Fibroblast of lung (primary cell): ENCODE results near the gene PPP1R3F. TPM values are rescaled to one million over a fixed set of nuclear protein-coding genes. Genes with fewer than 3 reads are reported as not detected.

Source experiments
- DNase-seq, 2 donors: peaks; one replicate each; pipeline versions ENCODE4 v3.0.0 to v3.0.0-alpha.2; 2010; ENCODE audit warnings: low read depth in 2 of 2
- H2AFZ ChIP-seq: 2 replicates; pipeline ENCODE4 v1.5.1; 2012; ENCODE audit warnings: low read length, control low read depth, inconsistent platforms
- H3K27ac ChIP-seq: 2 replicates; pipeline ENCODE4 v1.5.1; 2011; ENCODE audit warnings: low read length, control low read depth; ENCODE audit not compliant: insufficient read depth
- H3K27me3 ChIP-seq: 2 replicates; pipeline ENCODE4 v1.5.1; 2011; ENCODE audit warnings: mild to moderate bottlenecking, low read length; ENCODE audit not compliant: control insufficient read depth, insufficient read depth
- H3K36me3 ChIP-seq: 2 replicates; pipeline ENCODE4 v1.5.1; 2011; ENCODE audit warnings: low read length; ENCODE audit not compliant: control insufficient read depth, insufficient read depth
- H3K4me1 ChIP-seq: 2 replicates; pipeline ENCODE4 v1.5.1; 2011; ENCODE audit warnings: low read length; ENCODE audit not compliant: control insufficient read depth, insufficient read depth; ENCODE audit errors: extremely low read depth
- H3K4me2 ChIP-seq: 2 replicates; pipeline ENCODE4 v1.5.1; 2011; ENCODE audit warnings: low read length, control low read depth; ENCODE audit not compliant: insufficient read depth; ENCODE audit errors: extremely low read depth
- H3K4me3 ChIP-seq, 4 experiments: fragments of 200-600 bp in 1 of 4; sonication (generic) in 1 of 4; replicated peaks in 1 of 4; 2 replicates each; pipeline ENCODE4 v1.5.1; 2011 to 2016; ENCODE audit warnings: low read length in 4 of 4, low read depth in 3 of 4, mild to moderate bottlenecking in 3 of 4, control low read depth in 2 of 4, inconsistent platforms in 1 of 4, mixed read lengths in 1 of 4; ENCODE audit not compliant: insufficient read depth in 1 of 4; ENCODE audit errors: control extremely low read depth in 1 of 4
- H3K79me2 ChIP-seq: 2 replicates; pipeline ENCODE4 v1.5.1; 2012; ENCODE audit warnings: mild to moderate bottlenecking, low read length, inconsistent platforms; ENCODE audit not compliant: control insufficient read depth, insufficient read depth
- H3K9ac ChIP-seq: 2 replicates; pipeline ENCODE4 v1.5.1; 2011; ENCODE audit warnings: mild to moderate bottlenecking, low read length, control low read depth; ENCODE audit not compliant: insufficient read depth
- H3K9me3 ChIP-seq: 2 replicates; pipeline ENCODE4 v1.5.1; 2012; ENCODE audit warnings: low read depth, low read length; ENCODE audit not compliant: control insufficient read depth, insufficient read depth
- H4K20me1 ChIP-seq: 2 replicates; pipeline ENCODE4 v1.5.1; 2011; ENCODE audit warnings: low read length; ENCODE audit not compliant: control insufficient read depth, insufficient read depth; ENCODE audit errors: extremely low read depth
- CTCF ChIP-seq, 2 donors: IDR thresholded peaks in 1 of 2; conservative IDR thresholded peaks in 1 of 2; 1 replicate in 1 of 2; 2 replicates in 1 of 2; pipeline ENCODE4 v1.5.1; 2011 to 2012; ENCODE audit warnings: low read length in 2 of 2, control low read depth in 1 of 2, inconsistent platforms in 1 of 2, low read depth in 1 of 2, mild to moderate bottlenecking in 1 of 2
- EZH2 ChIP-seq: IDR thresholded peaks from 2 replicates; pipeline ENCODE4 v1.5.1; 2012; ENCODE audit warnings: low read length, control low read depth, mild to moderate bottlenecking; ENCODE audit errors: missing control alignments
- polyA plus RNA-seq, 2 donors: library from polyadenylated mRNA; depleted of rRNA in 1 of 2; stranded (reverse) in 1 of 2; unstranded in 1 of 2; fragments of >200 nt; gene quantifications; 2 replicates each; pipeline ENCODE4 v1.2.1, GENCODE V29; 2011 to 2012; ENCODE audit warnings: missing spikeins in 1 of 2
- total RNA-seq: library from RNA; depleted of rRNA; stranded (reverse); fragments of >200 nt; gene quantifications from 2 replicates; pipeline ENCODE4 v1.2.1, GENCODE V29; 2014

PPP1R3F gene
- total and polyA plus RNA-seq, 2 donors (not counting 1 experiment from before 2014, with no cell fraction given): 0.93 to 6.8 TPM

DNA sequence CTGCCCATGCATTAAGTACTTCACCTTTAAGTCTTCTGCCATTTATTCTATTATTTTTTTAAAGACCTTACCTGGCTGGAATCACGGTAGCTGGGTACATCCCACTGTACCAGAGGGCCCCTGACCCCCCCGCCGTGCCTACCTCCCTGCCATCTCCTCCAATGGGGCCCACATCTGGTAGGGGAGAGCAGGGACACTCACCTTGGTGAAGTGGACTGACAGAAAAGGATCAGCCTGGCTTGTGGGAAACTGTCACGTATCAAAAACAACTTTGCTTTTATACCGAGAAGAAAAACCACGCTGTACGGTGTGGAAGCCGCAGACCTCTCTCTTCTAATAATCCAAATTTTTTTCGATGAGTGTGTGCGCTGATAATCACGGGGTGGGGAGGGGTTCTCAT is 5.1 kb upstream of the PPP1R3F start, which contains the start of gene FOXP3:
TSS of gene FOXP3 (minus strand) at position 251 of the 400 bp plus-strand sequence. CDS start 6,205 bp downstream, outside the sequence.
- no peak within 1 kb of the TSS for H3K4me2 ChIP-seq

DNA sequence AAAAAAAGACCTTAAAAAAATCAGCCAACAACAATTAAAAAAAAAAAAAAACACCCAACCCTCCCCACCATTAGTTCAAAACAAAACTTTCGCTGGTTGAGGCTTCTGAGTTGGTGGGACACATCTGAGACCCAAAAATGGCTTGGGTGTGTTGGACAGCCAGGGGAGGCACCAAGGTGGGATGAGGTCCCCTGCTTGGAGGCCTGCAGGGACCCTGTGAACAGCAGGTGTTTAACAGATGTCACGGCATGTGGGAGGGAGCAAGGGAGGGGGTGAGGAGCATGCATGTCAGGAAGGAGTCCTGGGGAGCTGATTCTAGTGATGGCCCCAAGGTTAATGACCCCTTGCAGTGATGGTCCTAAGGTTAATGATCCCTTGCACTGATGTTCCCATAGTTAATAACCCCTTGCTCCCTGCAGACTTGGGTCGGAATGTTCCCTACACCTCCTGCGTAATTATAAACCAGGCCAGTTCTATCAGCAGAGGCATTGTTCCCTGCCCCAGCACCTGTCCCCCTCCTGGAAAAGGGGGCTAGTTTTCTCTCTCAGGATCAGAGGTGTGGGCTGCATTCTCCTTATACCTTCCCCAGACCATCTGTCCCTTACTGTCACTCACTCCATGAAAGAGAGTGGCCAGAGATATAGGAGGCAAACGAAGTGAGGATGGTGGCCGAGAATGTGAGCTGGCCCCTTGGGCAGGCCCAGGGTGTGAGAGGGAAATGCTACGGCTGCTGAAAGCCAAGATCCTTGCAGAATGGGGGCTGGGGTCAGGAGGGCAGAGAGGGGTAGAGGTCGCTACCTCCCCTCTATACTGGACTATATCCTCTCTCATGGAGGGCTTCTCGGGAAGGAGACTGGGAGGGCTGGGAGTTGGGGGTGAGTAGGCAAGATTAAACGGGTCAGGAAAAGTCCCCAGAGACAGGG is 2.8 kb upstream of the PPP1R3F start:
- Histone ChIP-seq H3K4me3 (no peak overlapping the region), H3K4me1 (no peaks in the 10 kb centered on the region), H3K27me3 (no peaks in the 10 kb centered on the region), H3K79me2 (peaks cover 9% of the 10 kb centered on the region), H3K4me2 (no peak overlapping the region), H2AFZ (no peak overlapping the region), H4K20me1 (no peaks in the 10 kb centered on the region), H3K9ac (no peak overlapping the region), H3K36me3 (no peaks in the 10 kb centered on the region), H3K27ac (no peak overlapping the region), H3K9me3 (no peaks in the 10 kb centered on the region)
- TF ChIP-seq EZH2 (no peak), CTCF (conservative IDR thresholded peaks at IDR 0.05 in 1 of 2, IDR thresholded peaks at IDR 0.05 in 1 of 2; ENCODE audit: low read depth in 1 of 2, low read length in 2 of 2) (no peak)
- DNase-seq: no peak

More for the DNA sequence above, 5.1 kb upstream of the PPP1R3F start, which contains the start of gene FOXP3:
- no peak within 1 kb of the TSS for H3K27ac ChIP-seq
- no peaks in the 10 kb centered on the region for H3K4me1 ChIP-seq
- no peak within 1 kb of the TSS for H2AFZ ChIP-seq
- DNase-seq: no peak
- no peaks in the 10 kb centered on the region for H3K9me3 ChIP-seq
- H3K36me3 ChIP-seq: no peaks in the 10 kb centered on the region
- H3K27me3 ChIP-seq: no peaks in the 10 kb centered on the region
- H4K20me1 ChIP-seq: no peaks in the 10 kb centered on the region
- TF ChIP-seq CTCF (conservative IDR thresholded peaks at IDR 0.05 in 1 of 2, IDR thresholded peaks at IDR 0.05 in 1 of 2; ENCODE audit: low read depth in 1 of 2, low read length in 2 of 2) (no peak), EZH2 (no peak)
- H3K79me2 ChIP-seq: no peaks in the 10 kb centered on the region
- H3K9ac ChIP-seq: no peak within 1 kb of the TSS
- no peak within 1 kb of the TSS for H3K4me3 ChIP-seq

- no peak for DNase-seq
- TF ChIP-seq CTCF (conservative IDR thresholded peaks at IDR 0.05 in 1 of 2, IDR thresholded peaks at IDR 0.05 in 1 of 2; ENCODE audit: low read depth in 1 of 2, low read length in 2 of 2) (no peak), EZH2 (no peak)
- peak overlapping the region; percentile 42 to 68 (median 58) for H3K4me3 ChIP-seq
- peak overlapping the region; percentile 92 for H3K4me2 ChIP-seq
- H2AFZ ChIP-seq: peak overlapping the region; percentile 67
- H3K27ac ChIP-seq: peak overlapping the region; percentile 98
- H4K20me1 ChIP-seq: no peaks in the 10 kb centered on the region
- H3K9me3 ChIP-seq: no peaks in the 10 kb centered on the region
- peaks cover 14% of the 10 kb centered on the region for H3K79me2 ChIP-seq
- H3K4me1 ChIP-seq: no peaks in the 10 kb centered on the region
- no peaks in the 10 kb centered on the region for H3K36me3 ChIP-seq
- peak overlapping the region; percentile 50 for H3K9ac ChIP-seq
- no peaks in the 10 kb centered on the region for H3K27me3 ChIP-seq
Observed at GRCh38 chrX:49268702-49269009, 937 bp upstream of the PPP1R3F start.
